Mononuclear cell (primary cell): ENCODE results near the gene PDCD11. TPM values are rescaled to one million over a fixed set of nuclear protein-coding genes. Genes with fewer than 3 reads are reported as not detected.

Experiments used
- H3K27me3 ChIP-seq: 2 replicates; pipeline ENCODE4 v1.6.0; 2011; ENCODE audit warnings: low read length, control low read depth; ENCODE audit not compliant: insufficient read depth
- H3K4me1 ChIP-seq: 2 replicates; pipeline ENCODE4 v1.5.1; 2011; ENCODE audit warnings: mild to moderate bottlenecking, low read length, control low read depth; ENCODE audit not compliant: insufficient read depth
- H3K4me3 ChIP-seq: 2 replicates; pipeline ENCODE4 v1.5.1; 2011; ENCODE audit warnings: mild to moderate bottlenecking, low read length, moderate library complexity
- H3K9me3 ChIP-seq: 2 replicates; pipeline ENCODE4 v1.5.1; 2011; ENCODE audit warnings: low read depth, mild to moderate bottlenecking, control low read depth, low read length
- total RNA-seq: library from RNA; depleted of rRNA; stranded (reverse); fragments of >200 nt; gene quantifications from one replicate; pipeline ENCODE4 v1.2.3, GENCODE V29; 2012

The PDCD11 gene
- total RNA-seq, 1 donor, result 8.4 TPM

DNA sequence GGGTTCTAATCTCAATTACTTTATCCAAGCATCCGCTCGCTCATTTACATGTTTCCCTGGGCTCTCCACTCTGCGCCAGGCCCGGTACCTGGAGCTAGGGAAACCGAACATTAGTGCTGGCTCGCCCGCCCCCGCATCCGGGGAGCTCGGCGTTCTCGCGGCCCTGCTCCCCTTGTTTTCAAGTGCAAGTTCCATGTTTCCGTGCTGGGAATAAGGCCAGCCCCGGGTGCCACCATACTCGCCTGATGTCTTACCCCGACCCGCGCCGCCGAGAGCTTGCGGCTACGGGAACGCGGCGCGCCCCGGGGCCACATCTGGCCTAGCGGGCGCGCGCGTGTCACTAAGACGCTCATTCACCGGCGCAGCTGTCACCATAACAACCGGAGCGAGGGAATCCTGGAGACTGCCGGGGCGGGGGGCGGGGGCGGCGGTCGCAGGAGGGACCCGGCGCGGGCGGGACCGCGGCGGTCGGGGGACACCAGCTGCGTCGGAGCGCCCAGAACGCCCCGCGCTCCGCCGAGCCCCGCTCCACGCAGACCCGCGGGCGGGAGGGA is 97.0 kb downstream of the PDCD11 start, which contains the start of gene NEURL1:
Gene NEURL1 (plus strand): TSS at position 344 of the 554 bp plus-strand sequence. CDS start 683 bp downstream, outside the sequence.
- peaks cover 40% of the 10 kb centered on the region for H3K27me3 ChIP-seq
- H3K4me3 ChIP-seq, result no peak within 1 kb of the TSS
- no peaks in the 10 kb centered on the region for H3K9me3 ChIP-seq
- H3K4me1 ChIP-seq, result peaks cover 17% of the 10 kb centered on the region

DNA sequence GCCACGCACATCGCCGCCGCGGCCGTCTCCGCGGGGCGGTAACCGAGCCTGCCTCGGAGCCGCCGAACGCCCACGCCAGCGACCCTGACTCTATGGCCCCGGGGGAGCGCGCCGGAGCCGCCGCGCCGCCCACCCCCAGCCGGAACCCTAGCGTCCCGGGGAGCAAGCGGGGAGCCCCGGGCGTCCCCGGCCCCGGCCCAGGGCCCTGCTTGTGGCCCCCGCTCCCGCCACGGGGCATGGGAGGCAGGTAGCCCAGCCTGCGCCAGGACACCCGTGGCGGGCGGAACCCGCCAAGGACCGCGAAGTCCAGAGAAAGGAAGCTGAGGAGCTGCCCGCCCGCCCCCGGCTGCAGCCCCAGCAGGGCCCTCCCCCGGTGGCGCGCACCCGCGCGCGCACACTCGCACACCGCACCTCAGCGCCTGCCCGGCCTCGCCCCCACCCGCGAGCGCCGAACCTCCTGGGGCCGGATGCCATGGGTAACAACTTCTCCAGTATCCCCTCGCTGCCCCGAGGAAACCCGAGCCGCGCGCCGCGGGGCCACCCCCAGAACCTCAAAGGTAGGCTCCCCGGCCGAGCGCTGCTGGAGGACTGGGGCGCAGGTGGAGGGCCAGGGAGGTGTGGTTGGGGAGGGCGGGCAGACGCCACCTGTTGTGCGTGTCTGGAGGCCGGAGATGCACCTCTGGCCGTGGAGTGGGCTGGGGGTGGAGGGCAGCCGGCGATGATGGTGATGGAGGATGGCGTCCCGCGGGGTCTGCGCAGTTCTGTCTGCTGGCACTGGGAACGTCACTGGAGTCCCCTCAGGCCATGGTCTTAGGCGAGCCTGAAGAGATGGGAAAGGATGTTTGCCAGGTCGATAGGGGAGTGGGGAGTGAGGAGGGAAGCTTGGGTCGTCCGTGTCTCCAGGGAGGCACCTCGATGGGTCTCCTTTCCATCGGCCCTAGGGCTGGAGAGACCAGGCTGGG is 97.8 kb downstream of the PDCD11 start:
- H3K9me3 ChIP-seq, result no peaks in the 10 kb centered on the region
- H3K4me1 ChIP-seq, result peaks cover 17% of the 10 kb centered on the region
- peaks cover 40% of the 10 kb centered on the region for H3K27me3 ChIP-seq
- no peak overlapping the region for H3K4me3 ChIP-seq

DNA sequence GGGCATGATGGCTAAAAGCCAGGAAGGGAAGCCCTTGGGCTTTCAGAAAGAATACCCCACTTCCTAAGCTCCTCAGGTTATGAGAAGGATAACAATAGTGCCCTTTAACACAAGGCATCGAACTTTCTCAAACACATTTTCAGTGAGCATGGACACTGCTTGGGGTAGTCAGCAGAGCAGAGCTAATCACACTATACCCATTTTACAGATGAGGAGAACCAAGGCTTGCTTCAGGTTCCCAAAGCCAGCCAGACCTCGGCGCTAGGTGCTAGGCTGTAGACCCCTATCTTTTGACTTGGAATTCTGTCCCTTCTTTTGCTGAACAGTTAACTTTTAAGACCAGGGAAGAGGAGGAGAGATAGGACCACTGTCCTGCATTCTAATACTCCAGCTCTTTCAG is 98.9 kb downstream of the PDCD11 start:
- H3K4me1 ChIP-seq, result peaks cover 17% of the 10 kb centered on the region
- no peaks in the 10 kb centered on the region for H3K9me3 ChIP-seq
- H3K27me3 ChIP-seq, result peaks cover 40% of the 10 kb centered on the region
- no peak overlapping the region for H3K4me3 ChIP-seq

Other genes with a start within 250 kb of the PDCD11 start
- gene NT5C2, start 203.4 kb upstream of the PDCD11 start, total RNA-seq, result 62.2 TPM
- gene RPEL1, start 150.7 kb upstream of the PDCD11 start, total RNA-seq, result not detected
- gene INA, start 119.5 kb upstream of the PDCD11 start, total RNA-seq, result 0.10 TPM
- 3.3 TPM for gene PCGF6, start 45.5 kb upstream of the PDCD11 start, total RNA-seq
- gene TAF5, start 28.6 kb upstream of the PDCD11 start, total RNA-seq, result 4.8 TPM
- gene ATP5MK, start 151 bp upstream of the PDCD11 start, total RNA-seq, result 85.0 TPM
- gene CALHM2, start 55.7 kb downstream of the PDCD11 start, total RNA-seq, result 10.3 TPM
- gene CALHM1, start 62.3 kb downstream of the PDCD11 start, total RNA-seq, result not detected
- gene CALHM3, start 82.6 kb downstream of the PDCD11 start, total RNA-seq, result not detected
- 4.8 TPM for gene NEURL1, start 97.1 kb downstream of the PDCD11 start, total RNA-seq